ENCODE measurements around the gene ZNF625. TPM values are rescaled to one million over a fixed set of nuclear protein-coding genes. Genes with fewer than 3 reads are reported as not detected.

The ZNF625 gene
- total RNA-seq, 1 donor from 2014 or later, result 8.5 TPM

DNA sequence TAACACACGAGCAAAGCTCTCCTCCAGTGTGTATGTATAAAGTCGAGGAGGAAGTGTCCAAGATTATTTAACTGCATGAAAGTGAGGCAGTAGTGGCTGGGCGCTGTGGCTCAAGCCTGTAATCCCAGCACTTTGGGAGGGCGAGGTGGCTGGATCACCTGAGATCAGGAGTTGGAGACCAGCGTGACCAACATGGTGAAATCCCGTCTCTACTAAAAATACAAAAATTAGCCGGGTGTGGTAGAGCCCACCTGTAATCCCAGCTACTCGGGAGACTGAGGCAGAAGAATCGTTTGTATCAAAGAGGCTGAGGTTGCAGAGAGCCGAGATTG, 15.2 kb downstream of the ZNF625 start:
- Histone ChIP-seq H3K4me3 (no peak overlapping the region), H3K4me1 (peaks cover 20% of the 10 kb centered on the region), H3K9me3 (no peaks in the 10 kb centered on the region), H3K36me3 (peaks cover 19% of the 10 kb centered on the region), H3K27me3 (no peaks in the 10 kb centered on the region), H3K27ac (no peak overlapping the region)
- TF ChIP-seq, protein P1, sequence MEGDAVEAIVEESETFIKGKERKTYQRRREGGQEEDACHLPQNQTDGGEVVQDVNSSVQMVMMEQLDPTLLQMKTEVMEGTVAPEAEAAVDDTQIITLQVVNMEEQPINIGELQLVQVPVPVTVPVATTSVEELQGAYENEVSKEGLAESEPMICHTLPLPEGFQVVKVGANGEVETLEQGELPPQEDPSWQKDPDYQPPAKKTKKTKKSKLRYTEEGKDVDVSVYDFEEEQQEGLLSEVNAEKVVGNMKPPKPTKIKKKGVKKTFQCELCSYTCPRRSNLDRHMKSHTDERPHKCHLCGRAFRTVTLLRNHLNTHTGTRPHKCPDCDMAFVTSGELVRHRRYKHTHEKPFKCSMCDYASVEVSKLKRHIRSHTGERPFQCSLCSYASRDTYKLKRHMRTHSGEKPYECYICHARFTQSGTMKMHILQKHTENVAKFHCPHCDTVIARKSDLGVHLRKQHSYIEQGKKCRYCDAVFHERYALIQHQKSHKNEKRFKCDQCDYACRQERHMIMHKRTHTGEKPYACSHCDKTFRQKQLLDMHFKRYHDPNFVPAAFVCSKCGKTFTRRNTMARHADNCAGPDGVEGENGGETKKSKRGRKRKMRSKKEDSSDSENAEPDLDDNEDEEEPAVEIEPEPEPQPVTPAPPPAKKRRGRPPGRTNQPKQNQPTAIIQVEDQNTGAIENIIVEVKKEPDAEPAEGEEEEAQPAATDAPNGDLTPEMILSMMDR (IDR thresholded peaks at IDR 0.05), result no peak
- no peak for DNase-seq
- no peak for ATAC-seq
- intact Hi-C loops (cut with DNase I), result loop anchor here (10.0 kb wide), 1 partner anchor 87 kb away; the partner anchor contains the start of gene ZNF878

DNA sequence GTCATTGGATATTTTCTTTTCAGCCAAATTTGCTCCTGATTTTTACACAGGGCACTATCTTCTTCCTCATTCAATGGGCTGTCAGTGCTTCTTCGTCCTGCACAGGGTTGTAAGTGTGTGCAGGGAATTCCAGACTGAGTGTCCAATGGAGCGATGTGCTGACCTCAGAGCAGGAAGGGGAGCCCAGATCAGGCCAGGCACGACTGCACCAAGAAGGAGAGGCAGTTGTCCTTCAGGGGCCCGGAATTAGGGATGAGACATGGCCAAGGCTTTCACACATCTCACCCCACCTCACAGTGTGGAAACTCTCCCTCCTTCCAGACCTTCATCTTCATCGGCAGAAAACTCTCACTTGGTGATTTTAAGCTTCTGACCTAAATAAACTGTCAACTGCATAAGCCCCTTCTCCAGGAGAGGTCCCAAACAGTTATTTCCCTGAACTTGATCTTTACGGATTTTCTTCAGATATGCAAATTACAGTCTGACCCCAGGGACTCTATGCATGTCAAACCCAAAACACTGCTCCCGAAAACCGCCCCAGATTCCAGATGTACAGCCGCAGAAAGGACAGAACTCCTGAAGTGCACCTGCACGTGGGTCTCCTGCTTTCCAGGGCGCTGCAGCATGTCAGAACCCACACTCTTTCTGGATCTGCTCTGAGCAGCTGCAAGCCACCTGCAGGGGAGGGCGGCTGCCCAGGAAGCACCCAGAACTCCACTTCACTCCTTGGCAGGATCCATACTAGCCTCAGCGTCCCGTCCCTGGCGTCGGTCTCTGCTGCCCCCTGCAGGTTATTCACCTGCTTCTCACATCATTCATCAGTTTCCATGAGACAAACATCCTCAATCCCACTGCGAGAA, 15.8 kb downstream of the ZNF625 start:
- intact Hi-C loops (cut with DNase I), result loop anchor here (10.0 kb wide), 1 partner anchor 86 kb away; the partner anchor contains the start of gene ZNF878
- TF ChIP-seq, protein P1 (IDR thresholded peaks at IDR 0.05), result peak; percentile 93

DNA sequence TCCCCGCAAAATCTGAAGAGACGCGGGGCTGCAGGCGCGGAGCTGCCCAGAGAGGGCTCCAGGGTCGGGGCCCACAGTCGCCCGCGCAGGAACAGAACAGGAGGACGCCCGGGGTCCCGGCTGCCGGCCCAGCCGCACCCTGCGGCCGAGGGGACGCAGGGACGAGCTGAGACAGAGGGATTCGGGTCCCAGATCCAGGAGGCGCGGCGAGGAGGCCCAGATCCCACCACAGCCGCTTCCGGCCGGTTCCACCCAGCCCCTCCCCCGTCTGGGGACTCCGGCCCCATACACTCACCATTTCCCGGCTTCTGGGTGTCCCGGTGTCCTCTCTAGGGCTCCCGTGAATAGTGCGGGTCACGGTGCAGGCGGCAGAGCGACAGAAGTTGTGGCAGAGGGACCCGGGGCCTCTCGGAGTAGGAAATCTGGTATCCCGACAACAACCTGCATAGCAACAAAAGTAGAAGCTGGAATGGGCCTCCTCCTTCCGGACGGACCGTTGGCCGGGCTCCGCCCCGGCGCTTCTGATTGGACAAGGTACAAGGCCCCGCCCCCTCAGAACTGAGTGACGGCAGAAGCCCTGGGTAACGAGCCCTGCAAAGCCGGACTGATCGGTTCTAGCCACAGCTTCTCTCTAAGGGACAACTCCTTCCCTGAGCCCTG, 16.5 kb downstream of the ZNF625 start, which contains the start of gene ZNF20:
Gene ZNF20 (minus strand): TSS at position 466 of the 660 bp plus-strand sequence. CDS start 168 bp downstream, at position 298.
- H3K27ac ChIP-seq, result peak within 1 kb of the TSS; percentile 87
- peak within 1 kb of the TSS; percentile 75 for H3K4me3 ChIP-seq
- peak; percentile 98 for ATAC-seq
- TF ChIP-seq, protein P1 (IDR thresholded peaks at IDR 0.05), result no peak
- intact Hi-C loops (cut with DNase I), result loop anchor here (10.0 kb wide), 1 partner anchor 85 kb away; the partner anchor contains the start of gene ZNF878
- DNase-seq, result peak; percentile 98
- H3K27me3 ChIP-seq, result no peaks in the 10 kb centered on the region
- H3K4me1 ChIP-seq, result peaks cover 20% of the 10 kb centered on the region
- no peaks in the 10 kb centered on the region for H3K9me3 ChIP-seq
- H3K36me3 ChIP-seq, result peaks cover 15% of the 10 kb centered on the region

More for the DNA sequence above, 15.8 kb downstream of the ZNF625 start:
- DNase-seq, result peak; percentile 93
- ATAC-seq, result peak; percentile 92
- Histone ChIP-seq H3K4me3 (peak overlapping the region; percentile 75), H3K27me3 (no peaks in the 10 kb centered on the region), H3K27ac (peak overlapping the region; percentile 87), H3K4me1 (peaks cover 20% of the 10 kb centered on the region), H3K36me3 (peaks cover 15% of the 10 kb centered on the region), H3K9me3 (no peaks in the 10 kb centered on the region)

DNA sequence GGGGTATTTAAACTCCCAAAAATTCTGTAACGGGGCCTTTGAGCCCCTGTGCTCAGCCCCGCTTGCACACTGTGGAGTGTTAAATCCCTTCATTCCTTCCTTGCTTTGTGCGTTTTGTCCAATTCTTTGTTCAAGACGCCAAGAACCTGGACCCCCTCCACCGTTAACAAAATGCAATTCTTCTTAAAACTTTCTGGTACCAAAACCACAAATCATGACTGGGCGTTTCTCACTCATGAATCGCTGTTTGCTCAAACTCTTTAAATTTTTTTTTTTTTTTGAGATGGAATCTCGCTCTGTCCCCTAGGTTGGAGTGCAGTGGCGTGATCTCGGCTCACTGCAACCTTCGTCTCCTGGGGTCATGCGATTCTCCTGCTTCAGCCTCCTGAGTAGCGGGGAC, 17.3 kb downstream of the ZNF625 start:
- intact Hi-C loops (cut with DNase I), result no loop called here
- Histone ChIP-seq H3K36me3 (peaks cover 16% of the 10 kb centered on the region), H3K27ac (peak overlapping the region; percentile 87), H3K27me3 (no peaks in the 10 kb centered on the region), H3K9me3 (no peaks in the 10 kb centered on the region), H3K4me1 (peaks cover 20% of the 10 kb centered on the region), H3K4me3 (peak overlapping the region; percentile 75)
- DNase-seq, result no peak
- no peak for ATAC-seq
- TF ChIP-seq, protein P1 (IDR thresholded peaks at IDR 0.05), result no peak

DNA sequence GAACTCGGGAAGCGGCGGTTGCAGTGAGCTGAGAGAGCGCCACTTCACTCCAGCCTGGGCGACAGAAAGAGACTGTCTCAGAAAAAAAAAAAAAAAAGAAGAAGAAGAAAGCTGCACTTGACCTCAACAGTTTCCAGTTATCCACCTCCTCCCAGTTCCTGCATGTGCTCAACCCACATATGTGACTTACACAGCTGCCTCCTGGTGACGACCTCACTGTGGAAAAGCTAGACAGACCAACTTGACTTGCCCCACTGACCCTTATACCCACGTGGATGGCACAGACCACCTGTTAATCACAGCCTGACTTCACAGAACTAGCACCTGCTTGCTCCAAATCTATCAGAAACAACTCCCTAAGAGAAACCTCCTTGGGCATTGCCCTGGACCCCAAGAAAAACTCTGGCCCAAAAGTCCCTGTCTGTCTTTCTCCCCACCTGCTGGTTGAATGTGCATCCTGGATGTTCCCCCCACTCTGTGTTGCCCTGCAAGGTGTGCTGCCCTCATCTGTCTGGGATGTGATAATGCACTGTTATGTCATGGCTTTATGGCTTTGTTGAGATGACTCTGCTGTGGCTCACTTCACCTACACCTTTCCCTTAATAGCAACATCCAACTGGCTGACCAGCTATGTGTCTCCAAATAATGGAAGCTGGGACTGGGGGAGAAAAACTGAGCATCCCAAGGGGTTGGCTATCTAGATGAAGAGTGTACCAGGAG, 19.2 kb downstream of the ZNF625 start:
- H3K4me1 ChIP-seq, result peaks cover 20% of the 10 kb centered on the region
- DNase-seq (no peak), ATAC-seq (no peak)
- TF ChIP-seq, protein P1 (IDR thresholded peaks at IDR 0.05), result peak; percentile 27
- intact Hi-C loops (cut with DNase I), result no loop called here
- peaks cover 35% of the 10 kb centered on the region for H3K36me3 ChIP-seq
- H3K4me3 ChIP-seq, result no peak overlapping the region
- no peaks in the 10 kb centered on the region for H3K27me3 ChIP-seq
- peaks cover 7% of the 10 kb centered on the region for H3K9me3 ChIP-seq
- H3K27ac ChIP-seq, result no peak overlapping the region

Data from upper lobe of right lung (tissue), 1 donor.